GM12891 (cell line): ENCODE measurements around the gene ATP5PO.

Source experiments
- POLR2A ChIP-seq: IDR thresholded peaks from 2 replicates; pipeline ENCODE4 v1.6.1; 2011; ENCODE audit warnings: low read depth, low read length, control low read depth
- POLR2AphosphoS5 ChIP-seq: IDR thresholded peaks from 2 replicates; pipeline ENCODE4 v1.6.1; 2011; ENCODE audit warnings: low read depth, low read length, control low read depth
- TAF1 ChIP-seq: IDR thresholded peaks from 2 replicates; pipeline ENCODE4 v1.6.1; 2011; ENCODE audit warnings: low read depth, low read length, control low read depth

- no peak for TF ChIP-seq POLR2AphosphoS5
- TF ChIP-seq POLR2A: no peak
- no peak for TF ChIP-seq TAF1
These were observed 49.2 kb upstream of the ATP5PO start for GRCh38 chr21:33964706-33965325.
